GM12892 (cell line): Measurements from ENCODE around the gene SUSD1.

Source experiments
- POLR2A ChIP-seq: IDR thresholded peaks from 2 replicates; pipeline ENCODE4 v1.6.1; 2011; ENCODE audit warnings: low read depth, low read length, control low read depth
- POLR2AphosphoS5 ChIP-seq: IDR thresholded peaks from 2 replicates; pipeline ENCODE4 v1.6.1; 2011; ENCODE audit warnings: low read depth, low read length, control low read depth

- TF ChIP-seq POLR2AphosphoS5, result no peak
- no peak for TF ChIP-seq POLR2A
These were observed 132.9 kb downstream of the SUSD1 start for GRCh38 chr9:112042244-112042638.
